ENCODE results near the gene LAMC3.

LAMC3 gene

GRCh38 chr9:131039129-131039954 lies 30.4 kb downstream of the LAMC3 start:
- in situ Hi-C loops (cut with MboI; ENCODE audit: low sequenced_read_pairs): no loop called here

GRCh38 chr9:131042666-131043065 lies 33.7 kb downstream of the LAMC3 start:
- in situ Hi-C loops (cut with MboI; ENCODE audit: low sequenced_read_pairs): no loop called here

GRCh38 chr9:131043087-131043486 lies 34.1 kb downstream of the LAMC3 start:
- in situ Hi-C loops (cut with MboI; ENCODE audit: low sequenced_read_pairs): no loop called here

GRCh38 chr9:131043646-131044045 lies 34.7 kb downstream of the LAMC3 start:
- in situ Hi-C loops (cut with MboI; ENCODE audit: low sequenced_read_pairs): no loop called here

GRCh38 chr9:131045300-131046092 lies 36.5 kb downstream of the LAMC3 start:
- in situ Hi-C loops (cut with MboI; ENCODE audit: low sequenced_read_pairs): no loop called here

- in situ Hi-C loops (cut with MboI; ENCODE audit: low sequenced_read_pairs): no loop called here
Measured at GRCh38 chr9:131046093-131046380, 37.1 kb downstream of the LAMC3 start.

GRCh38 chr9:131046581-131047202 lies 37.7 kb downstream of the LAMC3 start:
- in situ Hi-C loops (cut with MboI; ENCODE audit: low sequenced_read_pairs): no loop called here

- in situ Hi-C loops (cut with MboI; ENCODE audit: low sequenced_read_pairs): no loop called here
Measured at GRCh38 chr9:131048332-131048731, 39.4 kb downstream of the LAMC3 start.

- in situ Hi-C loops (cut with MboI; ENCODE audit: low sequenced_read_pairs): no loop called here
Measured at GRCh38 chr9:131048820-131049219, 39.8 kb downstream of the LAMC3 start.

- in situ Hi-C loops (cut with MboI; ENCODE audit: low sequenced_read_pairs): no loop called here
Measured at GRCh38 chr9:131049829-131050715, 41.1 kb downstream of the LAMC3 start.

- in situ Hi-C loops (cut with MboI; ENCODE audit: low sequenced_read_pairs): no loop called here
Measured at GRCh38 chr9:131050831-131051230, 41.9 kb downstream of the LAMC3 start.

GRCh38 chr9:131051592-131052517 lies 42.9 kb downstream of the LAMC3 start:
- in situ Hi-C loops (cut with MboI; ENCODE audit: low sequenced_read_pairs): no loop called here

- in situ Hi-C loops (cut with MboI; ENCODE audit: low sequenced_read_pairs): no loop called here
Measured at GRCh38 chr9:131053896-131054295, 44.9 kb downstream of the LAMC3 start.

- in situ Hi-C loops (cut with MboI; ENCODE audit: low sequenced_read_pairs): no loop called here
Measured at GRCh38 chr9:131056781-131057506, 48.0 kb downstream of the LAMC3 start.

GRCh38 chr9:131060900-131061630 lies 52.1 kb downstream of the LAMC3 start:
- in situ Hi-C loops (cut with MboI; ENCODE audit: low sequenced_read_pairs): no loop called here

- in situ Hi-C loops (cut with MboI; ENCODE audit: low sequenced_read_pairs): no loop called here
Measured at GRCh38 chr9:131062969-131063368, 54.0 kb downstream of the LAMC3 start.

GRCh38 chr9:131065599-131065998 lies 56.6 kb downstream of the LAMC3 start:
- in situ Hi-C loops (cut with MboI; ENCODE audit: low sequenced_read_pairs): no loop called here

GRCh38 chr9:131067625-131068024 lies 58.7 kb downstream of the LAMC3 start:
- in situ Hi-C loops (cut with MboI; ENCODE audit: low sequenced_read_pairs): no loop called here

Data from HL-60/S4 treated with phorbol 12-myristate 13-acetate at 8.2 ng/mL for 4 days and 3 days (cell line).